Suprapubic skin (tissue), 4 donors: ENCODE measurements around the gene SNX15.

Experiments
- POLR2A ChIP-seq, 2 donors: fragments of 450-650 bp; IDR thresholded peaks; one replicate each; pipeline ENCODE4 v1.6.1; 2017; ENCODE audit warnings: antibody characterized with exemption in 2 of 2, mild to moderate bottlenecking in 2 of 2, moderate library complexity in 2 of 2
- POLR2AphosphoS5 ChIP-seq, 3 donors: sonication (generic); formaldehyde crosslinking; IDR thresholded peaks; one replicate each; pipeline ENCODE4 v1.6.1; 2017; ENCODE audit warnings: antibody characterized with exemption in 3 of 3
- TF ChIP-seq, protein P1 (sequence below), 2 donors: fragments of 200-600 bp in 1 of 2; fragments of 450-650 bp in 1 of 2; sonication (generic) in 1 of 2; IDR thresholded peaks; one replicate each; pipeline ENCODE4 v1.5.1; 2016 to 2019; ENCODE audit warnings: antibody characterized with exemption in 2 of 2, mild to moderate bottlenecking in 1 of 2, moderate library complexity in 1 of 2

DNA sequence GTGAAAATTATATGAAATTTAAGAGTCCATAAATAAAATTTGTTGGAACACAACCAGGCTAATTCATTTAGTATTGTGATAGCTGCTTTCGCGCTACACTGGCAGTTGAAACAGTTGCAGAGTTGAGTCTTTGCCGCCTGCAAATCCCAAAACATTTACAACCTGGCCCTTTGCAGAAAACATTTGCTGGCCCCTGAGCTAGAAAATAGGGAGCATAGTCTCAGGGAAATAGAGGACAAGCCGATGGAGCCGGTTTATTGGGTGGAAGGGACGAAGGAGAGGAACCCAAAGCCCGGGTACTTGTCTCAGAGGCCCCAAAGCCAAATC is 13.2 kb downstream of the SNX15 start:
- no peak for TF ChIP-seq POLR2A (IDR thresholded peaks at IDR 0.05)
- TF ChIP-seq, protein P1, sequence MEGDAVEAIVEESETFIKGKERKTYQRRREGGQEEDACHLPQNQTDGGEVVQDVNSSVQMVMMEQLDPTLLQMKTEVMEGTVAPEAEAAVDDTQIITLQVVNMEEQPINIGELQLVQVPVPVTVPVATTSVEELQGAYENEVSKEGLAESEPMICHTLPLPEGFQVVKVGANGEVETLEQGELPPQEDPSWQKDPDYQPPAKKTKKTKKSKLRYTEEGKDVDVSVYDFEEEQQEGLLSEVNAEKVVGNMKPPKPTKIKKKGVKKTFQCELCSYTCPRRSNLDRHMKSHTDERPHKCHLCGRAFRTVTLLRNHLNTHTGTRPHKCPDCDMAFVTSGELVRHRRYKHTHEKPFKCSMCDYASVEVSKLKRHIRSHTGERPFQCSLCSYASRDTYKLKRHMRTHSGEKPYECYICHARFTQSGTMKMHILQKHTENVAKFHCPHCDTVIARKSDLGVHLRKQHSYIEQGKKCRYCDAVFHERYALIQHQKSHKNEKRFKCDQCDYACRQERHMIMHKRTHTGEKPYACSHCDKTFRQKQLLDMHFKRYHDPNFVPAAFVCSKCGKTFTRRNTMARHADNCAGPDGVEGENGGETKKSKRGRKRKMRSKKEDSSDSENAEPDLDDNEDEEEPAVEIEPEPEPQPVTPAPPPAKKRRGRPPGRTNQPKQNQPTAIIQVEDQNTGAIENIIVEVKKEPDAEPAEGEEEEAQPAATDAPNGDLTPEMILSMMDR (IDR thresholded peaks at IDR 0.05): no peak
- no peak for TF ChIP-seq POLR2AphosphoS5 (IDR thresholded peaks at IDR 0.05)
